ENCODE data around the gene EPHA1.
A peak's percentile ranks its signal among the peaks of the same experiment; 100 is the strongest.

The EPHA1 gene

GRCh38 chr7:143343596-143343995 lies 65.1 kb downstream of the EPHA1 start:
- H3K4me1 Mint-ChIP-seq, result peaks cover 13% of the 10 kb centered on the region
- H3K4me3 Mint-ChIP-seq, result no peak overlapping the region
- no peaks in the 10 kb centered on the region for H3K9me3 Mint-ChIP-seq
- ATAC-seq (no peak), DNase-seq (ENCODE audit: low spot score in 2 of 2) (no peak)
- H3K27ac Mint-ChIP-seq, result peak overlapping the region; percentile 2
- no peaks in the 10 kb centered on the region for H3K36me3 Mint-ChIP-seq

- Mint-ChIP-seq H3K27ac (no peak overlapping the region), H3K4me3 (no peak overlapping the region), H3K9me3 (no peaks in the 10 kb centered on the region), H3K36me3 (no peaks in the 10 kb centered on the region), H3K4me1 (peaks cover 10% of the 10 kb centered on the region)
- DNase-seq (ENCODE audit: low spot score in 2 of 2) (no peak), ATAC-seq (no peak)
Measured at GRCh38 chr7:143341842-143342241, 66.8 kb downstream of the EPHA1 start.

Data from stimulated activated effector memory CD8-positive, alpha-beta T cell treated with anti-CD3 and anti-CD28 coated beads, Interleukin-12 subunit alpha, Interleukin-12 subunit beta, amount 100 ng/mL, for 72 hours (primary cell).